Right lobe of liver (tissue), 4 donors: ENCODE data around the gene PPP6R3.

Experiments
- CTCF ChIP-seq, 4 donors: fragments of 200-600 bp in 3 of 4; fragments of 450-650 bp in 1 of 4; IDR thresholded peaks; one replicate each; pipeline versions ENCODE4 v1.5.1 to v1.8.0; 2016 to 2022; ENCODE audit warnings: antibody characterized with exemption in 4 of 4, mild to moderate bottlenecking in 2 of 4
- POLR2A ChIP-seq: fragments of 450-650 bp; IDR thresholded peaks from one replicate; pipeline ENCODE4 v1.6.1; 2017; ENCODE audit warnings: antibody characterized with exemption, mild to moderate bottlenecking
- donor health status: DM: no; HTN: no; CAD: no.
- donor health status: DM: no; HTN: no; CAD: no.
- donor health status: DM: no; HTN: yes; CAD: no.

- TF ChIP-seq CTCF (IDR thresholded peaks at IDR 0.05): no peak
- TF ChIP-seq POLR2A: no peak
These were observed 155.1 kb downstream of the PPP6R3 start for GRCh38 chr11:68615657-68616056.
